GM21381 (cell line): ENCODE measurements around the gene AFF1.
A peak's percentile ranks its signal among the peaks of the same experiment; 100 is the strongest.
"Not testable (repeated sequence)": the region's sequence is repeated elsewhere in the genome, so short reads cannot be mapped to it uniquely, and the experiment has no call there.

Experiments
- ATAC-seq: cut with Tn5 transposase; IDR thresholded peaks from one replicate; pipeline ENCODE4 v1.9.1; 2021; ENCODE audit warnings: mild to moderate bottlenecking, moderate library complexity; ENCODE audit not compliant: unreplicated experiment

Gene AFF1

DNA sequence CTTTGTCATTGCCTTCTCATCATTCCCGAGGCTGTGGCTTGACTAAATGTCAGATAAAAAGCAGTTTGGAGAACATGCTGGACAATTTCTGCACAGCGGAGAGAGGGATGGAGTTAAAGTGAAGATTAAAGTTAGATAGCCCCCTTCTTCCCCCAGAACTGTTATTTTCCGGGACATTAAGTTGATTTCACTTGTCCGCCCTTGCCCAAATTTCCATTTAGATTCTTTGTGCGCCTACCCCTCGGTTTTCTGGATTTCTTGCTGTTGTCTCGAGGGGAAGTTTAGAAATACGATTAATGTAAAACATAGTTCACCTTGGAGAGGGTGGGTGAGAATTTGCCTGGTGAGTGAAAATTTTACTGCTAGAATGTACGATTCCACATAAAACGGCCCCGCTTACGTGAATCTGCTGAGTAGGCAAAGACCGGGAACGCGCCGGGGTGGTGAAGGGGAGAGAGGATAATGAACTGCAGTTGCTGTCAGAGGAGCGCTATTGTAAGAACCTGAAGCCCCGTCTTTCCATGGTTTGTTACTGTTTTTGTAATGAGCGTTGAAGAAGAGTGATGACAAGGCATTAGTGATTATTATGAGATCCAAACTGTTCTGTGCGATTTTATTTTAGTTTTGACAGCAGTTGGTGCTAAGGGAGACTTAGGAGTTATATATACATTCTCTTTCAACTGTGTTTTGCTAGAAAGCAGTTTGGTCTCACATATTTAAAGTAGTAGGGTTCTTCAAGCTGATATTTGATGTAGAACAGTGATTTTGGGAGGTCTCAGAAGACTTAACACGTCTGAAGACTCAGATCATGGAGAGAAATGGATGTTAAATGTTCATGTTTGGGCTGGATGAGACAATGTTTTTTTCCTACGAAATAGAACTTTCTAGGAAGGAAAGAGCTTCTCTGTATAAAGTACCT, 73.0 kb downstream of the AFF1 start:
- no peak for ATAC-seq

DNA sequence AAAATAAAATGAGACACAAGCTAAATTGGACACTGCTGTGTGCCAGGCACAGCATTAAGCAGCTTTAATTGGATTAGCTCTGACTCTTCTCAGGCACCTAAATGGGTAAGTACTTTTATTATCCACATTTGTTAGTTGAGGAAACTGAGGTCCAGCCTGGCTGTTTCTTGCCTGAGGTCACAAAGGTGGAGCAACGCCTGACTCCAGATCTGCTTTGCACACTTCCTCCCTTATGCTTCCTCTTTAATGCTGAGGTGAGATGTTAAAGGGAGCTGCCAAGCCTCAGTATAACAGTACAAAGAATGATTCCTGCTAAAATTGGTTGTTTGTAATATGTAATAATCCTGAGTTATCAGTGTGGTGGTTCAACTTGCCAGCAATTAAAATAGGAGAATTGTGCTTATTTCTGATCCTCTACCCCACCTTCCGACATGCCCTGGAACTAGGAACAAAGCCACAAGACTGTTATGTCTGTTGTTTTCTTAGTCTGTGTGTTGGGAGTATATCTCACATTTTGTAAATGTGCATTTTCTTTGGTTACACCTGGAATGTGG, 74.4 kb downstream of the AFF1 start:
- no peak for ATAC-seq

DNA sequence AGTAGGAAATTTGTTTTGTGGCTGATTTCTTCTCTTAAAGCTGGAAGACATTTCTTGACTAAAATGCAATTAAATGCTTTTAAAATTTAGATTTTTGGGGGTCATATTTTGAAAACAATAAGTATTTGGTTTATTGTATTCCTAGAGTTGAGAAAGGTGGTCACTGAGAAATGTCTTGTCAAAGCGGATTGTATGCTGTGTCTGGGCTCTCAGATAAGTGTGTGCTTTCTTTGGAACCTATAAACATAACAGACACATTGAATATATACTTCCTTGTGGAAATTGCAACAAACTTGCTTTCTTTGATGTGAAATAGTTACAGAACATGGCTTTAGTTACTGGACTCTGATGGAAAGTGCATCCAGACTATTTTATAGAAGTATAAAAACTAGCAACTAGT, 75.4 kb downstream of the AFF1 start:
- ATAC-seq = no peak

DNA sequence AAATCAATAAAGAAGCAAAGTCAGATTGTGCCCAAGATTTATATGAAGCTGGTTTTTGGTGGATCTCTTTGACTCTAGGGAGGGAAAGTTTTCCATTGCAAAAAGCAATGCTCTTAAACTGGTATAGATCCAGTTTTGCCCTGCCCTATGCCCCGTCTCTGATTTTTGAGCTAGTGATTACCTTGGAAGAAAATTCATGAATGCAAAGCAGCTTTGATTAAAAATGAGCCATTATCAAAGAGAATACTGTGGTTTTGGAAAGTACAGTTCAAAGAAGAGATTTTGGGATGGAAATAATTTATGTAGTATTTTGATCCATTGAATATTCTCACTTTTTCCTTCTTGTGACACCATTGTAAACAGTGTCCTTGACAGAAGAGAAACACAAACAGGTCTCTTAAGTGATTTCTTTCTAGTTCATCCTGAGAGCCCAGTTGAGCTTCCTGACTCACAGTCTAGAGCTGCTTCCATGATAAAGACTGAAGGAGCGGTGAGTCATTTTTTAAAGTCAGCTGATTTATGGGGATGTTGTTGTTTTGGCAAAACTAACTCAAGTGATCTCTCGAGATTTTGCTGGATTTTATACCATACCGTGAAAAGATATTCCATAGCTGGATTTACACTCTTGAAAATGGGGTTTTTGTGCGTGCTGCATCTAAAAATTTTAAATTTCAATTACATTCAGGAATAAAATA, 76.7 kb downstream of the AFF1 start:
- ATAC-seq = no peak

DNA sequence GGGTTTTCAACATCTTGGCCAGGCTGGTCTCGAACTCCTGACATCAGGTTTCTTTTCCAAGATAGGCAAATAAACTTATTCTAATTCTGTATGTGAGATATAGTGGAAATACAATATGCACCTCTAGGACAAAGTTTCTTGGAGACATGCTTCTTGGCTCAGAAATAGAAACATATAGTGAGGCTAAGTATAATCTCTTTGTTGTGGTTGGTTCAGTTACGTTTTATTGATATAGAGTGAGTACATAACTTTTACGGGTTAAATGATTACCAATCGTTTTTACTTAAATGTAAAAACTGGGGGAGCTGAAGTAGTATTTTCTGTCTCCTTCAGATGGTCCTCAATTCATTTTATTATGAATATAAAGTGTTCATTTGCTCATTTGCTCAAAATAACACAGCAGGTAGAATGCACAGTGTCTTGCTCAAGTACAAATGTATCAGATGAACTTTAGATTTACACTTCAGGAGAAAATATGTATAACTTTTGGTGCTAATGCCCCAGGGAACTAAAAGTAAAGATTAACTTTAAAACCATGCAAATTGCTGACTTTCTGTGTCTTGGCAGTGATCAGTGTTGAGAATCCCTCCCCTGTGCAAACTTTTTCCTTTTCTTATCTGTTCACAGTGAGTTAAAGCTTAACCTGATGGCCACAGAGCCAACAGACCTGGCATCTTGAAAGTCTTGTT, 77.6 kb downstream of the AFF1 start:
- peak; percentile 68 for ATAC-seq

DNA sequence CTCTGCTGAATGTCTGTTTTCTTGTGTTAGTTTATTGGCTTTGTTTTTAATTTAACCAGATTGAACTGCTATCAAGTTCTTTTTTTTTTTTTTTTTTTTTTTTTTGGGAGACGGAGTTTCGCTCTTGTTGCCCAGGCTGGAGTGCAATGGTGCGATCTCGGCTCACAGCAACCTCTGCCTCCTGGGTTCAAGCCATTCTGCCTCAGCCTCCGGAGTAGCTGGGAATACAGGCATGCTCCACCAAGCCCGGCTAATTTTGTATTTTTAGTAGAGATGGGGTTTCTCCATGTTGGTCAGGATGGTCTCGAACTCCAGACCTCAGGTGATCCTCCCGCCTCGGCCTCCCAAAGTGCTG, 78.1 kb downstream of the AFF1 start:
- not testable (repeated sequence) for ATAC-seq

DNA sequence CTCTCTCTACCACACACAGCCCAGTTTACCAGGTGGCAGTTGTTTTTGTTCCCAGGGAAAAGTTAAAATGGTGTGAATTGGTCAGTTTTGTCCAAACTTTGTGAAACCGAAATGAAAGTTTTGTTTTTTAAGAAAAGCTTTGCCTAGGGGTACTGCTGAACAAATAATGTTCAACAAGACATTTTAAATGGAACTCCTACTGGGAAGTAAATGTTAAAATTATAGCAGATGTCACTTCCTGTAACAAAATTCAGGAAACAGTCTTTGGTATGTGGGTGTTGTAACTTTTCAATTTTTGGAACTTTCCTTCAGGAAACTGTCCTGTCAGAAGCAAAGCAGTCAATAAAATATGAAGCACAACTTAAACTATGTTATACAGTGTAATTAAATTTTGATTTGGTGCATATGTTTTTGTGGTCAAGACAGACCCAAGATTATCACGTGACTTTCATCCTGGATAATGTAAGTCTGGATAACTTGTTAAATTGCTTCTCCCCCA, 79.5 kb downstream of the AFF1 start:
- ATAC-seq = no peak

DNA sequence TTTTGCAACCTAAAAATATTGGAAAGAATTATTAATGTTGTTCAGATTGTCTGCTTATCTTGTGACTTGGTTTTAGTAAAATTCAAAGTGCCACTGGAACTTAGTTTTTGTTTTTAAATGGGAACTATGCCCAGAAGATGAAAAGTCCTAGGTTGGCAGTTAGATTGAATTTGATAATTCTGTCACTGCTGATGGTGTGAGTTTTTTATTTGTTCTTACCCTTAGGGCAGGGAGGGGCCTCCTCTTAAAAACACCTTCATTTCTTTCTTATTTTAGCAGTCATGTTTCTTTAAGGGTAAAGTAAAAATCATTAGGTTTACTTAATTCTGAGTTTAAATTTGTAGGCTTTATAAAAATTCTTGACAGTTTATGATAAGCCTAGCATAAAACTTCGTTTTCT, 80.6 kb downstream of the AFF1 start:
- ATAC-seq = no peak

DNA sequence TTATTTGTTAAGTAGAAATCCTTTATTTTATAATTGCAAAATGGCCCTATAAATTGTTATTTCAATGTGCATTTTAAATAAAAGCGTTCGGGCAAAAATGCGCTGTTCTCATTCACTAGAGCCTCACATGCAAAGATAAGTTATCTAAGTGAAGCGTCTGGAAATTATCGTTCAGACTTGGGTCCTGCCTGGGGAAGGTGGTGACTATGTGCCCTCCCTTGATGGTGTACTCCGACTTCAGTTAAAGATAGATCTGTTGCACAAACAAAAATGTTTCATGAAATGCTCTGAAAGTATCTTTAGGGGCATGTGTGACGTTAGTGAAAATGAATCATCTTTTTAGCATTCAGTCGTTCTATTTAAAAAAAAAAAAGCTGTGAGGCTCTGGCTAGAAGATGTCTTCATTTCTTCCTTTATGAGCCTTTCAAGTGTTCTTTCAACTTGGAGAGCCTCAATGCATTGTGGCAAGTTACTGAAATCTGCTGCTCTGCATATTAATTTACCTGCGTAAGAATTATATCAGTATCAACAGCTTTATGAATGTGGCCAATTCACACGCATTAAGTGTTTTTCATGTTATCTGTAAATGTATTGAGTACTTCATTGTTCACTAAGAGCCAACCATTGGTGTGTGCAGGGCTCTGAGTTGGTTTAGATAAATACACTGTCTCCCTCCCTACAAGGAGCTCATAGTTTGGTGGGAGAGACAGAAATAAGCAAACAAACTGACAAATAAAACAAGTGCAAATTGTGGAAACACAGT, 83.0 kb downstream of the AFF1 start:
- no peak for ATAC-seq

DNA sequence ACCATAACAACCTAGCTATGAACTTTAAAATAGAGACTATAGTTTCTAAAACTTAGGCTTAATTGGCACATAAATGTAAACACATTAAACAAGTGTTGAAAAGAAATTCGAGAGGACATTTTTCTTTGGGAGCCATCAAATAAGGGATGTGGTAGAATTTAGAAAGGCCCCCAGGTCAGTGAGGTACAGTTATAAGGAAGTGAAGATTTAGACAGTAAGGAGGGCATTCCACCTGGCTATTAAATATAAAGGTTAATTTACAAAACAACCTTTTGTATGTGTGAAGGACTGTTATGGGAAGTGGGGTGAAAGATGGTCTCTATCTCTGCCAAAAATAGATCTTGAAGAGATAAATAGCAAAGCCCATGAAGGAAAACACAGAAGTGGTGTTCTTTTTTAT, 83.9 kb downstream of the AFF1 start:
- no peak for ATAC-seq

DNA sequence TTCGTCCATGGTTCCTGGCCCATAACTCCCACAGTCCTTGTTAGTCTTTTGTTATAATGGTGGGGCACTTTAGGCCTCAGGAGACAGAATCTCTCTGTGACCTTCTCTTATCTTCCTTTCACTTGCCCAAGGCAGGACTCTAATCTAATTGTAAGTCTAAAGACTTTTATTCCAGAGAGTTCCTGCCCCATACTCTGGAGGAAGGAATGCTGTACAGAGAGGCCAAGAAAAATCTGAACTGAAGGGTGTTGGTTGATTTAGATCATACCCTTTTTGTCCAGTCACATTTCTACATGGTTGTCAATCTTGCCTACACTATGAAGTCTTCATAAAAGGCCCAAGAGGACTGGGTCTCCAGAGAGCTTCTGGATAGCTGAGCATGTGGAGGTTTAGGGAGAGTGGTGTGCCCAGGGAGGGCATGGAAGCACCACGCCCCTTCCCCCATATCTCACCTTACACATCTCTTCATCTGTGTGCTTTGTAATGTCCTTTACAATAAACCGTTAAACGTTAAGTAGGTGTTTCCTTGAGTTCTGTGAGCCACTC, 84.5 kb downstream of the AFF1 start:
- no peak for ATAC-seq

DNA sequence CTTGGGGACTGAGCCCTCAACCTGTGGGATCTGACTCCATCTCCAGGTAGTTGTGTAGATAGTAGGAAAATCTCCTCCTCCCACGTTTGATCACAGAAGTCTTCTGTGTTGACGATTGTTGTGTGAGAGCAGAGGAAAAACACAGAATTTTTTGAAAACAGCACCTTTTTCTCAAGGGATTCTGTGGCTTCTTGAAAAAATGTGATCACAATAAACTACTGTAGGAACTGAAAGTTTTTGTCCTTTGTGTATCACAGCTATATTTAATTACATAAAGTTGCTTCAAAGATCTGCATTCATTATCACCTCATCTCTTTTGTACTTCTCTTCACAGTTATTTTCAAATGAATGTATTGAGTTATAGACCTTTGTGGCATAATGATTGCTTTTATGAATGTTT, 85.1 kb downstream of the AFF1 start:
- no peak for ATAC-seq

DNA sequence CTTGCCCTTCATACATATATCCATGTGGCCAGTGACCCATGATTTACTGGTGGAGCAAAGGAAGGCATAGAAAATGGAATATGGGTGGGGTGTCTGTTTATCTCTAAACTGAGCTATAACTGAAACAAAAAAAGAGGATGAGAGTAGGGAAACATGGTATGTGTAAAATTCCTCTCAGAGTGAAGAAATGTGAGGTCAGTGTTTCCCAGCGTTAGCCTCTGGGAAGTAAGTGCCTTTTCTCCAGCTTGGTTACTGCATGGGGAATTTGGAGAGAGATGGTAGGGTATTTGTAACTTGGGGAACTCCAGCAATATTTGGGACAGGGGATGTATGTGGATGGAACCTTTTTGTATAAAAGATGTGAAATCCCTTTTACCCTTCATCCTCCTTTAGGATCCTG, 89.4 kb downstream of the AFF1 start:
- no peak for ATAC-seq

DNA sequence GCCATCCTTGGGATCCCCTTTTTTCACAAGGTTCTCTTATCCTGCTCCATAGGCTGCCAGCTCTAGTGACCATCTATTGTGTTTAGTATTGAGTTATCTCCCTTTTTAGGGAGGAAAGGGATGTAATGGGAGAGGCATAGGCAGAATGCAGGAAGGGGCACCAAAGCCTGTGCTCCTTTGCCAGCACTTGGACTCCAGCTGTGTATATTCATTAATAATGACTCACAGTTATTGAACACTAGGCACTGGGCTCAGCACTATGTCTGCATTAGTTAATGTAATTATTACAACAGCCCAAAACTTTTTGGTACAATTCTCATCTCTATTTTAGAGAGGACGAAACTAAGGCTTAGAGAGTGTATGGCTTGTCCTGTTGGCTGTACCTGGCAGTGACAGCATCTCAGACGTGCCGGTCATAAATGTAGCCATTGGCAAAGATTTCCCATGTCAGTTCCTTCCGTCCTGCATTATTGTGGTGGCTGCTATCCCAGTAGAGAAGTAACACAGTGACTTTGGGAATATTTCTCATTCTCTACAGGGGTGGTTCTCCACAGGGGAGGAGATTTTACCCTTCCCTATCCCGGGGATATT, 90.3 kb downstream of the AFF1 start:
- no peak for ATAC-seq

DNA sequence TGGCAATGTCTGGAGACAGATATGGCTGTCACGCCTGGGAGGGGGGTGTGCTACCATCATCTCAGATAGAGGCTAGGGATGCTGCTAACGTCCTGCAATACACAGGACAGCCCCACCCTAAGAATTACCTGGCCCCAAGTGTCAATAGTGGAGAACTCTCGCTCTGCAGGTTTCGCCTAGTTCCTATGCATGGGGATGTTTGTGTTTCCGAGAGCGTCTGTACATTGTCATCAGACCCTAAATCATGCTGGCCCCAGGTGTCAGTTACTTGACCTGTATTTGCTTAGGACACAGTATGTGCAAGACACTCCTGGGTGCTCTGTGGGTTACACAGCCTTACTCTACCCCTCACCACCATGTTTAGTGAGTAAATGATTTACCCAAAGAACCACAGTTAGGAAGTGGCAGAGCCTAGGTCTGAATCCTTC, 90.8 kb downstream of the AFF1 start:
- peak; percentile 72 for ATAC-seq

DNA sequence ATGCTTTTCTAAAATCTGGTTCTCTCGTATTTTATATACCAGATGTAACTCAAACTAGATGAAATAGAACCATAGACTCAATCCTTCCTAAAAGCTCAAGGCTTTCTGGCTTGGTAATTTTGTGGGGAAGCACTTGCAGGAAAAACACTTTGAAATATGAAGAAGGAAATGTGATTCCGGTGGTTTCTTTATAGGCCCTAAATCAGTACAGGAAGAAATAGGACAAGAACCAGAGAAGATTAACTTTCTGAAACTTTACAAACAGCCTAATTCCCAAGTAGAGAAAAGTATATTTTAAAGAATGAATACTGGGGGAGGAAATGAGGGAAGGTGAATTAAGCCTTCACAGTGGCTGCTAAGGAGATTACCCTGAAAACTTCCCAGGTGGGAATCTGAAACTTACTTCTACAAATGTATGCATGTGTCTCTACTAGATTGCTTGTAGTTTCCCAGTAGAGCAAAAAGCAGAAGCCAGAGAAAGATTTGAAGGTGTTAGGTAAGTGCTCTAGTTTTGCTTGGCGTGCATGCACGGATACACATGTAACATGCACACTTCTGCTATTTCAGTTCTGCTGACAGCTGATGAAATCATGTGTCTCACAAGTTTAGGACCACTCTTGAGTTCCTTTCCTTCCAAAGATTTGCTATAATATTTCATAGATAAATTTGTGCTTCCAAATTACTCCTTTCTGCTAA, 92.1 kb downstream of the AFF1 start:
- ATAC-seq = peak; percentile 83

DNA sequence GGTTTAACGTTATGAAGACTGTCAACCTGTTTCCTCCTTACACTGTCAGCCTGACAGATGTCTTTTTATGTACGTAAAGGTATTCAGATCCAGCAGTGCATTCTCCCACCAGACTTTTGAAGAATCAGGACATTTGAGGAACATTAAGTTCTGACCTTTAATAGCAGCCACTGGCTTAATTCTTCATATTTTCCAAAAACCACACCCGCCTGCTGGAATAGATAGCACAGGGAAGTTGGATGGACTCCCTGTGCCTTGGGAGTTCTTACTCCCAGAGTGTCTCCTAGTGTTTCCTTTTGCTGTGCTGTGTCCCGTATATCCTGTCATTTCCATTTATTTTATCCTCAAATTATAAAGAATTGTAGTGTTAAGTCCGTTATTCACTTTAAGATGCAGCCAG, 94.5 kb downstream of the AFF1 start:
- ATAC-seq = no peak

DNA sequence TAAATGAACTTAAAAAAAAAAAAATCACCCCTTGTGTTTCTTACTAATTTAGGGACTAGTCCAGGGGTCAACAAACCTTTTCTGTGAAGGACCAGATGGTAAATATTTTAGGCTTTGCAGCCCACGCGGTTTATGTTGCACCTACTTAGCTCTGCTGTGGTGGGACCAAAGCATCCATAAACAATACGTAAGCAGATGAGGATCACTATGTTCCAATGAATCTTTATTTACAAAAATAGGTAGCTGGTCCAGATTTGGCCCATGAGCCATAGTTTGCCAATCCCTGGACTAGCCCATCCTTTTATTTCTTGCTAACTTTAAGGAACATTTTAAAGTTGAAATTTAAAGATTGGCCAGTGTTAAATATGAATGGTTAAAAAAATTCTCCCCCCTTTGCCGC, 95.3 kb downstream of the AFF1 start:
- no peak for ATAC-seq

DNA sequence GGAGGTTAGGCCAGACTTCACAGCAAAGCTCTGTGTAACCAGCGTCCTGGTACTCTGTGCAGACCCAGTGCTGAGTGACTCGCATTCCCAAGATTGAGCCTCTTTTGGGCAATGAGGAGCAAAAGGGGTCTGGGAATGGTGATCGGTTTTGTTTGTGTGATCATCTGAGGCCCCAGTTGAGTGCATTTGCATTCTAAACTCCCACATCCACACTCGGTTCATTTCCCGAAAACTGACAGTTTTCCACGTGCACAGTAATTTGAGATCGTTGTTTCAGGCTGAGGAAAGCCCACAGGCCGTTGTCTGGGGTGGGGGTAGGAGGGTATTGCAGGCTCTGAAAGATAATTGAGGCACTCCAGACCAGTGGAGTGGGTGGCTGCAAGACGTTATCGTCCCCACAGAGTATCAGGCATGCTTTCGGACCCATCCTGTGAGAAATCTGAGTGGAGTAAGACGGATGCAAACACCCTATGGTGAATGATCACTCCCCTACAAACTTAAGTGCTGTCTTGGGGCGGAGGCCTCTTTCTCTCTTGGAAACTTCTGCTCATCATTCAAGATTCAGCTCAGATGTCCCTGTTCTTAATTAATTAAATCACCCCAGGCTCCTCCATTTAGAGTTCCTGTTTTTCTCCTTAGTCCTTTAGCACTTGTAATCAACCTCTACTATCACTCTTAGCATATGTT, 96.1 kb downstream of the AFF1 start:
- no peak for ATAC-seq
